ENCODE results near the gene PAF1.

- no peak for TF ChIP-seq CTCF (IDR thresholded peaks at IDR 0.05)
- no peak for TF ChIP-seq POLR2A (IDR thresholded peaks at IDR 0.05)
These were observed 28.1 kb upstream of the PAF1 start for GRCh38 chr19:39419003-39419402.

All from Peyer's patch (tissue), 4 donors.